Right atrium auricular region (tissue), 2 donors: ENCODE data around the gene IL16. TPM values are rescaled to one million over a fixed set of nuclear protein-coding genes. Genes with fewer than 3 reads are reported as not detected.

Source experiments
- DNase-seq: peaks from one replicate; pipeline ENCODE4 v3.0.0-alpha.2; 2019; ENCODE audit warnings: low spot score
- H3K27ac ChIP-seq, 2 donors: fragments of 200-600 bp; sonication (generic); 1 replicate in 1 of 2; 2 replicates in 1 of 2; pipeline ENCODE4 v1.5.1; 2016 to 2019
- H3K27me3 ChIP-seq, 2 donors: fragments of 200-600 bp; sonication (generic); one replicate each; pipeline versions ENCODE4 v1.5.1 to v1.6.0; 2017 to 2019
- H3K36me3 ChIP-seq: fragments of 200-600 bp; sonication (generic); one replicate; pipeline ENCODE4 v1.5.1; 2016
- H3K4me1 ChIP-seq, 2 donors: fragments of 200-600 bp; sonication (generic); one replicate each; pipeline versions ENCODE4 v1.5.1 to v1.6.0; 2017 to 2019
- H3K4me3 ChIP-seq, 2 donors: fragments of 200-600 bp; sonication (generic); 1 replicate in 1 of 2; 2 replicates in 1 of 2; pipeline ENCODE4 v1.5.1; 2017 to 2019; ENCODE audit warnings: mild to moderate bottlenecking in 1 of 2, moderate library complexity in 1 of 2
- H3K9me3 ChIP-seq, 2 donors: fragments of 200-600 bp; sonication (generic); one replicate each; pipeline ENCODE4 v1.5.1; 2019
- CTCF ChIP-seq, 2 donors: fragments of 200-600 bp; sonication (generic); IDR thresholded peaks; one replicate each; pipeline ENCODE4 v1.5.1; 2019; ENCODE audit warnings: antibody characterized with exemption in 2 of 2
- total RNA-seq, 2 donors: library from RNA; depleted of rRNA; stranded (reverse); fragments of >200 nt; gene quantifications; one replicate each; pipeline ENCODE4 v1.1.0, GENCODE V29; 2016

The IL16 gene
- total RNA-seq, 2 donors from 2014 or later, result 3.9 to 12.1 TPM

- Histone ChIP-seq H3K27ac (no peak overlapping the region), H3K27me3 (no peaks in the 10 kb centered on the region), H3K9me3 (no peaks in the 10 kb centered on the region), H3K4me1 (no peaks in the 10 kb centered on the region), H3K4me3 (no peak overlapping the region), H3K36me3 (no peaks in the 10 kb centered on the region)
- no peak for TF ChIP-seq CTCF (IDR thresholded peaks at IDR 0.05)
- DNase-seq, result no peak
These were observed 160.6 kb downstream of the IL16 start for GRCh38 chr15:81357180-81357686.

GRCh38 chr15:81358248-81358647, 161.6 kb downstream of the IL16 start:
- H3K4me1 ChIP-seq, result no peaks in the 10 kb centered on the region
- no peaks in the 10 kb centered on the region for H3K9me3 ChIP-seq
- no peaks in the 10 kb centered on the region for H3K27me3 ChIP-seq
- no peaks in the 10 kb centered on the region for H3K36me3 ChIP-seq
- TF ChIP-seq CTCF (IDR thresholded peaks at IDR 0.05), result no peak
- DNase-seq, result no peak
- H3K4me3 ChIP-seq, result no peak overlapping the region
- no peak overlapping the region for H3K27ac ChIP-seq

GRCh38 chr15:81360491-81360890, 163.8 kb downstream of the IL16 start:
- no peak for DNase-seq

GRCh38 chr15:81361891-81362290, 165.2 kb downstream of the IL16 start:
- no peak overlapping the region for H3K27ac ChIP-seq
- no peak for DNase-seq
- no peaks in the 10 kb centered on the region for H3K27me3 ChIP-seq
- TF ChIP-seq CTCF (IDR thresholded peaks at IDR 0.05), result no peak
- H3K36me3 ChIP-seq, result no peaks in the 10 kb centered on the region
- no peak overlapping the region for H3K4me3 ChIP-seq
- H3K9me3 ChIP-seq, result no peaks in the 10 kb centered on the region
- H3K4me1 ChIP-seq, result no peaks in the 10 kb centered on the region

More at GRCh38 chr15:81360491-81360890, 163.8 kb downstream of the IL16 start:
- H3K4me3 ChIP-seq, result no peak overlapping the region
- TF ChIP-seq CTCF (IDR thresholded peaks at IDR 0.05), result no peak
- no peaks in the 10 kb centered on the region for H3K36me3 ChIP-seq
- no peak overlapping the region for H3K27ac ChIP-seq
- H3K4me1 ChIP-seq, result no peaks in the 10 kb centered on the region
- H3K9me3 ChIP-seq, result no peaks in the 10 kb centered on the region
- no peaks in the 10 kb centered on the region for H3K27me3 ChIP-seq

GRCh38 chr15:81362790-81363189, 166.1 kb downstream of the IL16 start:
- TF ChIP-seq CTCF (IDR thresholded peaks at IDR 0.05), result no peak
- H3K27me3 ChIP-seq, result no peaks in the 10 kb centered on the region
- DNase-seq, result no peak
- H3K36me3 ChIP-seq, result no peaks in the 10 kb centered on the region
- no peak overlapping the region for H3K27ac ChIP-seq
- no peaks in the 10 kb centered on the region for H3K4me1 ChIP-seq
- H3K9me3 ChIP-seq, result no peaks in the 10 kb centered on the region
- H3K4me3 ChIP-seq, result no peak overlapping the region

- Histone ChIP-seq H3K4me1 (no peaks in the 10 kb centered on the region), H3K27me3 (no peaks in the 10 kb centered on the region), H3K27ac (no peak overlapping the region), H3K36me3 (no peaks in the 10 kb centered on the region), H3K9me3 (no peaks in the 10 kb centered on the region), H3K4me3 (no peak overlapping the region)
- no peak for DNase-seq
- TF ChIP-seq CTCF (IDR thresholded peaks at IDR 0.05), result no peak
These were observed 166.6 kb downstream of the IL16 start for GRCh38 chr15:81363276-81363675.
